LNCaP clone FGC (cell line): Measurements from ENCODE around the gene CYB5R4.
"Not testable (repeated sequence)": the region's sequence is repeated elsewhere in the genome, so short reads cannot be mapped to it uniquely, and the experiment has no call there.

Experiments
- DNase-seq: peaks from one replicate; pipeline ENCODE4 v3.0.0-alpha.2; 2011; ENCODE audit warnings: low read depth
- H3K4me3 ChIP-seq: 2 replicates; pipeline ENCODE4 v1.5.1; 2011; ENCODE audit warnings: mild to moderate bottlenecking, low read depth, low read length, control low read depth
- CTCF ChIP-seq: IDR thresholded peaks from 2 replicates; pipeline ENCODE4 v1.5.1; 2012; ENCODE audit warnings: mild to moderate bottlenecking; ENCODE audit not compliant: control insufficient read depth, insufficient read depth; ENCODE audit errors: extremely low read depth

The CYB5R4 gene

GRCh38 chr6:83928286-83928685 lies 68.8 kb downstream of the CYB5R4 start:
- TF ChIP-seq CTCF = no peak
- DNase-seq = no peak
- H3K4me3 ChIP-seq = no peak overlapping the region

- not testable (repeated sequence) for H3K4me3 ChIP-seq, DNase-seq
These were observed 86.8 kb downstream of the CYB5R4 start for GRCh38 chr6:83946201-83946833.

- DNase-seq, H3K4me3 ChIP-seq: not testable (repeated sequence)
These were observed 88.5 kb downstream of the CYB5R4 start for GRCh38 chr6:83947983-83948382.

- no peak for TF ChIP-seq CTCF
- H3K4me3 ChIP-seq = no peak overlapping the region
- DNase-seq = no peak
These were observed 89.4 kb downstream of the CYB5R4 start for GRCh38 chr6:83948851-83949250.

GRCh38 chr6:83951423-83951822 lies 91.9 kb downstream of the CYB5R4 start:
- DNase-seq = not testable (repeated sequence)

GRCh38 chr6:83952830-83953229 lies 93.3 kb downstream of the CYB5R4 start:
- TF ChIP-seq CTCF = no peak
- DNase-seq = no peak
- H3K4me3 ChIP-seq = no peak overlapping the region

More at GRCh38 chr6:83951423-83951822, 91.9 kb downstream of the CYB5R4 start:
- H3K4me3 ChIP-seq = not testable (repeated sequence)

GRCh38 chr6:83954371-83954770 lies 94.9 kb downstream of the CYB5R4 start:
- no peak overlapping the region for H3K4me3 ChIP-seq
- no peak for DNase-seq
- no peak for TF ChIP-seq CTCF

GRCh38 chr6:83958241-83958685 lies 98.8 kb downstream of the CYB5R4 start:
- no peak for DNase-seq
- TF ChIP-seq CTCF = no peak

More at GRCh38 chr6:83958241-83958685, 98.8 kb downstream of the CYB5R4 start:
- H3K4me3 ChIP-seq = no peak overlapping the region
